SHP77 (cell line): ENCODE data around the gene PBRM1.

Experiments
- DNase-seq, 2 experiments: peaks; one replicate each; lab custom pipeline; 2025; lab: John Stamatoyannopoulos, UW

The PBRM1 gene

GRCh38 chr3:52670621-52671521 is 14.8 kb downstream of the PBRM1 start:
- no peak for DNase-seq

- DNase-seq: no peak
These were observed 22.6 kb downstream of the PBRM1 start for GRCh38 chr3:52663098-52663497.

GRCh38 chr3:52660046-52660445 is 25.7 kb downstream of the PBRM1 start:
- no peak for DNase-seq

GRCh38 chr3:52655895-52656294 is 29.8 kb downstream of the PBRM1 start:
- DNase-seq: no peak

- DNase-seq: no peak
These were observed 34.1 kb downstream of the PBRM1 start for GRCh38 chr3:52651592-52651991.

- DNase-seq: no peak
These were observed 35.3 kb downstream of the PBRM1 start for GRCh38 chr3:52650439-52650838.

- no peak for DNase-seq
These were observed 36.1 kb downstream of the PBRM1 start for GRCh38 chr3:52649461-52650210.

GRCh38 chr3:52645549-52645948 is 40.2 kb downstream of the PBRM1 start:
- DNase-seq: no peak

GRCh38 chr3:52636673-52637072 is 49.0 kb downstream of the PBRM1 start:
- no peak for DNase-seq

- no peak for DNase-seq
These were observed 51.9 kb downstream of the PBRM1 start for GRCh38 chr3:52633786-52634185.

GRCh38 chr3:52625041-52625440 is 60.7 kb downstream of the PBRM1 start:
- DNase-seq: no peak

- no peak for DNase-seq
These were observed 62.4 kb downstream of the PBRM1 start for GRCh38 chr3:52623234-52623792.

- DNase-seq: no peak
These were observed 65.1 kb downstream of the PBRM1 start for GRCh38 chr3:52620580-52620979.

GRCh38 chr3:52615166-52615565 is 70.5 kb downstream of the PBRM1 start:
- DNase-seq: no peak

- no peak for DNase-seq
These were observed 71.0 kb downstream of the PBRM1 start for GRCh38 chr3:52614689-52615088.

- no peak for DNase-seq
These were observed 76.3 kb downstream of the PBRM1 start for GRCh38 chr3:52609316-52609815.

- no peak for DNase-seq
These were observed 77.4 kb downstream of the PBRM1 start for GRCh38 chr3:52608337-52608736.

- DNase-seq: peak; percentile 69 to 77
These were observed 79.2 kb downstream of the PBRM1 start for GRCh38 chr3:52606373-52607085.

GRCh38 chr3:52600258-52600657 is 85.5 kb downstream of the PBRM1 start:
- no peak for DNase-seq

GRCh38 chr3:52596658-52597265 is 89.0 kb downstream of the PBRM1 start:
- DNase-seq: no peak

GRCh38 chr3:52593103-52593502 is 92.6 kb downstream of the PBRM1 start:
- DNase-seq: no peak
